Upper lobe of left lung (tissue), 4 donors: ENCODE results near the gene KDM4B.

ENCODE experiments used
- CTCF ChIP-seq, 6 experiments: fragments of 450-650 bp in 4 of 6; fragments of 200-600 bp in 2 of 6; sonication (generic) in 2 of 6; IDR thresholded peaks; one replicate each; pipeline ENCODE4 v1.5.1; 2016 to 2019; ENCODE audit warnings: antibody characterized with exemption in 6 of 6
- EP300 ChIP-seq, 4 donors: sonication (generic); formaldehyde crosslinking; IDR thresholded peaks; one replicate each; pipeline ENCODE4 v1.5.1; 2017; ENCODE audit warnings: antibody characterized with exemption in 4 of 4, control low read depth in 2 of 4
- POLR2A ChIP-seq, 4 donors: fragments of 450-650 bp; IDR thresholded peaks; one replicate each; pipeline ENCODE4 v1.5.1; 2016 to 2017; ENCODE audit warnings: antibody characterized with exemption in 4 of 4, mild to moderate bottlenecking in 2 of 4
- POLR2AphosphoS5 ChIP-seq, 2 donors: sonication (generic); formaldehyde crosslinking; IDR thresholded peaks; one replicate each; pipeline ENCODE4 v1.5.1; 2017; ENCODE audit warnings: antibody characterized with exemption in 2 of 2

GRCh38 chr19:5186293-5187050 is 217.6 kb downstream of the KDM4B start:
- TF ChIP-seq CTCF (IDR thresholded peaks at IDR 0.05) (no peak), POLR2A (IDR thresholded peaks at IDR 0.05) (no peak), POLR2AphosphoS5 (IDR thresholded peaks at IDR 0.05) (no peak), EP300 (IDR thresholded peaks at IDR 0.05) (no peak)
